Measurements from ENCODE around the gene MLXIP.
"Not testable (repeated sequence)": the region's sequence is repeated elsewhere in the genome, so short reads cannot be mapped to it uniquely, and the experiment has no call there.

MLXIP gene

DNA sequence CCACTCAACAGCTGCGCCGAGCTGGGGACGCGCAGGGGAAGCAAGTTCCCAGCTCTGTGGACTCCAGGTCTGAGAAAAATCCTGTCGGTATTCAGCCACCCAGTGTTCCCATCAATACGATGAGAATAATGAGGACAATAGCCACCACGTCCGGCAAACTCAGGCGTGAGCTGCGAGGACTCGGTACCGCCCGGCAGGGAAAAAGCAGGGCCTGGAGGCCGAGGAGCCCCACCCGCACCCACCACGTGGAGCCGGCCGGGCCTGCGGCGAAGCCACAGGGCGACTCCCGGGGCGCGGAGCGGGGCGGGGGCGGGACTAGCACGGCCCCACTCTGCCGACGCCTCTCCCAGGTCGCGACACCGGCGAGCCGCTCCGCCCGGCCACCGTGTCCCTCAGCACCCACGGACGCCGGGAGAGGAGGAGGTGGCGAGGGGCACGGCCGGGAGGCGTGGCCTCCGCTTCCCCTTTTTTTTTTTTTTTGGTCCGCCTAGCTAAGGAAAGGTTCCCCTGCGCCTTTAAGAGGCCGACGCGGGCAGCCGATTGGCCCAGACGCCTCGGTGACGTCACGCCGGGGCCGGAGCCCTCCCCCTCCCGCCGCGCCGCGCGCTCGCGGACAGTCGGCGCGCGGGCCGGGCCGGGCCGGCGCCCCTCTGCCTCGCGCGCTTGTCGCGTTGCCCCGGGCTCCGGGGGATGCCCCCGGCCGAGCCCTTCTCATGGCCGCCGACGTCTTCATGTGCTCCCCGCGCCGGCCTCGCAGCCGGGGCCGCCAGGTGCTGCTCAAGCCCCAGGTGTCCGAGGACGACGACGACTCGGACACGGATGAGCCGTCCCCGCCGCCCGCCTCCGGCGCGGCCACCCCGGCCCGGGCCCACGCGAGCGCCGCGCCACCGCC, at the start of gene MLXIP:
Gene MLXIP, plus strand, starts transcription at position 616 of the 892 bp plus-strand sequence. Its CDS starts 98 bp downstream, at position 714.
- DNase-seq (ENCODE audit: low read depth) = peak; percentile 84

GRCh38 chr12:122028905-122029560, 49.5 kb upstream of the MLXIP start:
- DNase-seq (ENCODE audit: low read depth) = no peak

DNA sequence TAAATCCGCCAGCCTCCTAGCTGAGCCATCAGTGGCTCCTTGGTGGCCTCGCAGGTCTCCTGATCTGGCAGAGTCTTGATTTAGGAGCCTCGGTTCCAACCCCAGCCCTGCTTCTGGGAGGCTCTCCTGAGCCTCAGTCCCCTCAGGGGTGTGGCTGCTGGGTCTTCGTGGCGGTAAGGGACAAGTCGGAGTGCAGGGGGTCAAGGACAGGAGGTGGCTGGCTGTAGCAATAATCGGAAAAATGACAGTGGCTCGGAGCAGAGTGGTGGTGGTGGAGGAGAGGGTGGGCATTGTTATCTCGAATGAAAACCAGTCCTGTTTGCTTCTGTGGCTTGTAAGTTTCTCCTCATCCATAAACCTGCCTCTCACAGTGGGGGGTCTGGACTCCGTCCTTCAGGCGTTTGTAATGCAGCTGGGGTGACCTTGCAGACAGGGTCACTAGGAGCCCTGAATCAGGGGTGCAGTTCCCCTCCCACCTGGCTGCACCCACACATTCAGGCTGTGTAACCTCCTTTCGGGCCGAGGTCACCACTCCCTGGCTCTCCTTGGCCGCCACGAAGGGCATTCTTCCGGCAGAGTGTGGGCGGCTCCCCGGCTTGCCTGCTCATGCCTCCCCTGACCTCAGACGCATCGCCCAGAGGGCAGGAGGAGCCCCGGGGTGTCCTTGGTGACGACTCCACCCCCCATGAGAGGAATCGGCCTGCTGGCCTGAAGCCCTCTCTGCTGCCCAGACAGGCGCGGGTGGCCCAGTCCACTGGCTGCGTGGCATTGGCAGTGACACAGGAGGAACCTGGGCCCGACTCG, 48.7 kb upstream of the MLXIP start:
- no peak for DNase-seq (ENCODE audit: low read depth)

DNA sequence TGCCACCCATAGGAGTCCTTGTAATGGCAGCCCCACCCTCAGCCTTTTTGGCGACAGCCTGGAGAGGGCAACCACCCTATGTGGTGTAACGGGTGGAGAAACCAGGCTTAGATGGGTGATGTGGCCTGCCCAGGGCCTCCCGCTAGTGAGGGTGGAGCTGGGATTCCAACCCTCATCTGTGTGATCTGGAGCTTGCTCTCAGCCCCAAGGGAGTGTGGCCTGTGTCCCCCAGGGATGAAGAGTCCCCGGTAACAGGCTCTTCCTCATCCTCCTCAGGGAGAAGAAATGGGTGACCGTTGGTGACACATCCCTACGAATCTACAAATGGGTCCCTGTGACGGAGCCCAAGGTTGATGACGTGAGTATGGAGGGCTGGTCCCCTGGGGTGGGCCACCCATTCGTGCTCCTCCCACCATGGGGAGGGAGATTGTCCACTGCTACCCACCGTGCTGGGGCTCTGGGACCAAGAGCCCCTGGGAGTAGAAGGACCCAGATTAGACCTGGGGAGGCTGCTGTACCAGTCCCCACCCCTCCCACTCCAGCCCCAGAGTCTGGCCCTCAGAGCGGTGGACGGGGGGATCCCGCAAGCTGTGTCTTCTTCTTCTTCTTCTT, 48.0 kb upstream of the MLXIP start:
- no peak for DNase-seq (ENCODE audit: low read depth)

DNA sequence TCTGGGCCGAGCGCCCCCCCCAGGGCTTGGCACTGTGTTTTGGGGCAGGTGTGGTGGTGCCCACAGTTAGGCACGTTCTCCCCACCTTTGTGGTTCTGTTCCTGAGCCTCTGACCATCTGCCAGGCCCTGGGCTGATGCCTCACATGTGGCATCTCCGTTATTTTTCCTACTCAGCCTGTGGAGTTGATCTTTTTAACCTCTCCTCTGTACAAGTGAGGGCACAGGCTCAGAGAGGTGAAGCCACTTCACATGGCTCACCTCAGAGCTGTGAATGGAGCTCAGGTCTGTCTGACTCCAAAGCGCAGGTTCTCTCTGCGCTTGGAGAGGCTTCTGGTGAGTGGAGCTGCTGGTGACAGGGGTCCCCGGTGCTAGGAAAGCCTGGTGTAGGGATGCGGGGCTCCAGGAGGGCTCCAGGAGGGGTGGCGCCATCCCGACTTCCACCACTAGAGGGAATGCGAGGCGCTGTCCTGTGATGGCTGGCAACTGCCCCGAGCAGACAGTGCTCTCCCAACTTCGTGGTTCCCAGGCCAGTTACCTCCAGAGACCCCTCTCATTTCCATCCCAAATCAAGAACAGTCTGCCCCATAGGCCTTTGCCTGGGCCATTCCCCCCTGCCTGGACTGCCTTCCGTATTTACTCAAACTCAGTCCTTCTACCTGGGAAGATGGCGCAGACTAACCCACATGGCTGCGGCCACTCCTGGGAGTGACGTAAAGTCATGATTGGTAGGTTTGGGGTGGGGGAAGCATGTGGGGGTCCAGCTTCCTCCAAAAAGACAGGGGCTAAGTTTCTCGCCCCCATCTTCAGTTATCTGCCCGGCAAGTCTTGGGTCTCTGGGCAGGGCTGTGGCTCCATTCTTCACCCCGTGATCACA, 47.0 kb upstream of the MLXIP start:
- no peak for DNase-seq (ENCODE audit: low read depth)

- no peak for DNase-seq (ENCODE audit: low read depth)
These were observed 46.0 kb upstream of the MLXIP start for GRCh38 chr12:122032580-122032979.

- no peak for DNase-seq (ENCODE audit: low read depth)
These were observed 43.3 kb upstream of the MLXIP start for GRCh38 chr12:122035292-122035691.

DNA sequence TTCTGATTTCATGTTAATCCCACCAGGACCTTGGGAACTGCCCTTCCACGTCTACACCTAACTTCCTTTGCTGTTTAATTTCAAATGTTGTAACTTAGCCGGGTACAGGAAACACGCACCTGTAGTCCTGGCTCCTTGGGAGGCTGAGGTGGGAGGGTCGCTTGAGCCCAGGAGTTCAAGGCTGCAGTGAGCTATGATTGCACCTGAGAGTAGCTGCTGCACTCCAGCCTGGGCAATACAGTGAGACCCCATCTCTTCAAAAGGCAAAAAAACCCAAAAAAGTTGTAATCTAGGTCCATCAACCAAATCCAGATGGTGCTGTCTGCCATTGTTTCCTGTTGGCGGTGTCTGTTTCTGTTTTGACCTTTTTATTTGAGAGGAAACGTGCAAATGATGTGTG, 42.4 kb upstream of the MLXIP start:
- DNase-seq (ENCODE audit: low read depth) = no peak

DNA sequence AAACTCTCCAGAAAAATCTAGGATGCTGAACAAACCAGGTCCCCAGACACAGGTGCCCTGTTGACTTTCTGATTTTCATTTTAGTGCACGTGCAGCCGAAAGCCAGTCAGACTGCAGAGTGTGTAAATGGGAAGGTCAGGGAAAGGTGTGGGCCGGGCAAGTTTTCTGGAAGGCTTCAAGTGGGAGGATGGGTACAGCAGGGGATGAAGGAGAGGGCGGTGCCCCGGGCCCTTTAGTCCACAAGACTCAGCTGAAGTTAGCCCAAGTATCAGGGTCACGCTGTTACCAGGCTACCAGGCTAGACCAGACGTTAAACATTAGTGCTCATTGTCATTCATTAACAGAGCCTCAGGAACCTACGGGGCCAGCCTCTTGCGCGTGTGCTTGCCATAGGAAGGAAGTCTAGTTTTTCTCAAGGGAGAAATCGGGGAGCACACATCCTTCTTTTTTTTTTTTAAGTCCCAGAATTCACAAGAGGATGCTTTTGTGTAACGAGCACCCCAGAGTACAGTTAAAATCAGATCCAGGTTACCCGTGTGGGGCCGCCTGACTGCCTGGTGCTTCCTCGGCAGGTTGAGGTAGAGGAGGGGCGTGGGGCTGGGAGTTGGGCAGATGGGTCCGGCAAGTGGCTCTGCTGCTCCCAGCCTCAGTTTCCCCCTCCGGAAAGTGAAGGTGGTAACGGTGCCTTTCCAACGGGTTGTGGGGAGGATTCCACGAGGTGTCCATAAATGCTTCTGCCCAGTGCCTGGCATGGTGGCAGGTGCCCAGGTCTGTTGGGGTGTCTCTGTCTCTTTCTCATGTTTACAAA, 37.8 kb upstream of the MLXIP start:
- no peak for DNase-seq (ENCODE audit: low read depth)

- DNase-seq (ENCODE audit: low read depth) = not testable (repeated sequence)
These were observed 37.1 kb upstream of the MLXIP start for GRCh38 chr12:122041458-122041857.

DNA sequence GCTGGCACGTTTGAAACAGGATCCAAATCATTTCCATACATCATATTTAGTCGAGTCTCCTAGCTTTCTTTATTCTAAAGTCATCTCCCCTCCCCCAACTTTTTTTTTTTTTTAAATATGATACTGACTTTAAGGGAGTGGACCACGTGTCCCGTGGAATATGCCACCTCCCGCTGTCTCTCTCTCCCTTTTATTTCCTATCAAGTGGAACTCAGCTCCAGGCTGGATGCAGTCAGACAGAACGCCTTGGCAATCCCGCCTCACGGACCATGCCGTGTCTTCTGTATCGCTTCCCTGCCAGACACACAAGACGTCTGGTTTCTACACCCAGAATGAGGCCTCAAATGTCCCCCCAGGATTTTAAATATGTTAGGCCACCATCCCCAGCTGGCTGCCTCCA, 35.6 kb upstream of the MLXIP start:
- no peak for DNase-seq (ENCODE audit: low read depth)

DNA sequence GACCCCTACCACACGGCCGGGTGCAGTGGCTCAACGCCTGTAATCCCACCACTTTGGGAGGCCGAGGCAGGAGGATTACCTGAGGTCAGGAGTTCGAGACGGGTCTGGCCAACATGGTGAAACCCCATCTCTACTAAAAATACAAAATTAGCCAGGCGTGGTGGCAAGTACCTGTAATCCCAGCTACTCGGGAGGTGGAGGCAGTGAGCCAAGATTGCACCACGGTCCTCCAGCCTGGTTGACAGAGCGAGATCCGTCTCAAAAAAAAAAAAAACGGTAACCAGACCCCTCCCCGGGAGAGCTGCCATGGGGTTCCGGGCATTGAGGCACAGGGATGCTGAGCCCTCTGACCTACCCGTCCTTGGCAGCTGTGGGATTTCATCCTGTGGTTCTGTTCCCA, 35.1 kb upstream of the MLXIP start:
- no peak for DNase-seq (ENCODE audit: low read depth)

DNA sequence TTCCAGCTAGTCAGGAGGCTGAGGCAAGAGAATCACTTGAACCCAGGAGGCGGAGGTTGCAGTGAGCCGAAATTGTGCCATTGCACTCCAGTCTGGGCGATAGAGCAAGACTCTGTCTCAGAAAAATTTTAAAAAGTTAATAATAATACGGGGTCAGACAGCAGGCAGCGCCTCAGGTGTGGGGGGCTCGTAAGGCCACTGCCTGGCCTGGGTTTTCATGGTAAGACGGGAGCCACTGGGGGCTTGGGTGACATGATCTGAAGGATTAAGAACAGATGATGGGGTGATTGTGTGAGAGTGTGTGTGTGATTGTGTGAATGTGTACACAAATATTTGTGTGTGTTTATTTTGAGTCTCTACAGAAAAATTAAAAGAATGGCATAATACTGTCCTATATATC, 33.3 kb upstream of the MLXIP start:
- DNase-seq (ENCODE audit: low read depth) = no peak

DNA sequence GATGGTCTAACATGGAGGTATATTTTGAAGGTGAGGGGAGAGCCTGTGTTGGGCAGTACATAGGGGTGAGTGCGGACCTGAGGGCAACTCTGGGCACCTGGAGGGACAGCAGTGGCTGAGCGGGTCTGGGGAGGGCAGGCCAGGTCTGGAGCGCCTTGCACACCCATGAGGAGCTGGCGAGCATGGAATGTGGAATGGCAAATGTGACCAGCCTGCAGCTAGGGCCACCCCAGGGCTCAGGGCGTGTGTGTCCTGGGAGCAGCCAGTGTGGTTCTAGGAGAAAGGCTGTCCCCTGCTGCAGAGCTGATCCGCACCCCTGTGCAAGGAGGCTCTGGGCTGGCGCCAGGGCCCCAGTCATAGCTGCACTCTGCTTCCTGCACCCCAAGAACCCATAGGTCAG, 32.4 kb upstream of the MLXIP start:
- DNase-seq (ENCODE audit: low read depth) = no peak

- no peak for DNase-seq (ENCODE audit: low read depth)
These were observed 30.4 kb upstream of the MLXIP start for GRCh38 chr12:122048151-122048550.

GRCh38 chr12:122049827-122050226, 28.7 kb upstream of the MLXIP start:
- no peak for DNase-seq (ENCODE audit: low read depth)

GRCh38 chr12:122050706-122051105, 27.9 kb upstream of the MLXIP start:
- no peak for DNase-seq (ENCODE audit: low read depth)

- DNase-seq (ENCODE audit: low read depth) = no peak
These were observed 27.2 kb upstream of the MLXIP start for GRCh38 chr12:122051231-122051876.

- no peak for DNase-seq (ENCODE audit: low read depth)
These were observed 26.3 kb upstream of the MLXIP start for GRCh38 chr12:122052285-122052684.

All from fibroblast of the conjunctiva (primary cell).